ENCODE results near the gene HOXB5.

The HOXB5 gene

DNA sequence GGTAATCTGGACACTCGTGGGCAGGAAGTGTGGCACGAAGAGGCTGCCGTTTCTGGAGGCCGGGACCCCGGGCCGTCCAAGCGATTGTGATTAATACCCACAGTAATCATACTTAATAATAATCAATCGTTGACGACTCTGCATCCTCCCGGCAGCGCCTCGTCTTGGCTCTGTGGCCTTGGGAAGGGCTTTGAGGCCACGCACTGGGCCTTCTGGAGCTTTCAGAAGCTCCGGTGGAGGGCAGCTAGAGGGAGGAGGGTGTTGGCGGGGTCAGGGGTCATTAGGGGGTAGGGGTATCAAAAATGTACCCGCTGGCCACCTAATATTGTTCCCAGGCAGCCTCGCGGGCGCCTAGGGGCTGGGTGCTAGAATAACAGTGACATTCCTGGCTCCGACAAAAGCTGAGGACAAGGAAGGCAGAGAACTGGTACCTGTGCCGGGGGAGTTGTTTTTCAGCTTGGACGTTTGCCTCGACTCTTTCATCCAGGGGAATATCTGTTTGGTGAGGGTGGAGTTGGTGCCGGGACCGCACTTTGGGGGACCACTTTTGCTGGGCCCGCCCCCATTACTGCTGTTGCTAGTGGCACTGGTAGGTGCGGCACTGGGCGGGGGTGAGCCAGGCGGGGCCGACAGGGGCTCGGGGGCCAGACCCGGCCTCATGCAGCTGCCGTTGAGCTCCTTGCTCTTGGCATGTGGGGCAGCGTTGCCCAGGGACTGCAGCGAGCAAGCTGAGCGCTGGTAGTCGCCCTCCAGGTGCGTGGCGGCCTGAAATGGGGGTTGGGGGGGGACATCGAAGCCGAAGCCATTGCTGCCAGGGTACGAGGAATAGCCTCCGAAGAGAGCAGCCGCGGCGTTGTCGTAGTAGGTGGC is 41.7 kb downstream of the HOXB5 start:
- TF ChIP-seq CTCF (IDR thresholded peaks at IDR 0.05; ENCODE audit: low read depth, low read length) = no peak
- H3K4me3 ChIP-seq (replicated peaks in 1 of 2; ENCODE audit: low read depth in 2 of 2, low read length in 2 of 2) = no peak overlapping the region
- no peak for DNase-seq (ENCODE audit: low read depth in 2 of 2)

- no peak for DNase-seq (ENCODE audit: low read depth in 2 of 2)
- H3K4me3 ChIP-seq (replicated peaks in 1 of 2; ENCODE audit: low read depth in 2 of 2, low read length in 2 of 2) = no peak overlapping the region
- TF ChIP-seq CTCF (IDR thresholded peaks at IDR 0.05; ENCODE audit: low read depth, low read length) = no peak
Measured at GRCh38 chr17:48551214-48551555, 42.4 kb downstream of the HOXB5 start.

DNA sequence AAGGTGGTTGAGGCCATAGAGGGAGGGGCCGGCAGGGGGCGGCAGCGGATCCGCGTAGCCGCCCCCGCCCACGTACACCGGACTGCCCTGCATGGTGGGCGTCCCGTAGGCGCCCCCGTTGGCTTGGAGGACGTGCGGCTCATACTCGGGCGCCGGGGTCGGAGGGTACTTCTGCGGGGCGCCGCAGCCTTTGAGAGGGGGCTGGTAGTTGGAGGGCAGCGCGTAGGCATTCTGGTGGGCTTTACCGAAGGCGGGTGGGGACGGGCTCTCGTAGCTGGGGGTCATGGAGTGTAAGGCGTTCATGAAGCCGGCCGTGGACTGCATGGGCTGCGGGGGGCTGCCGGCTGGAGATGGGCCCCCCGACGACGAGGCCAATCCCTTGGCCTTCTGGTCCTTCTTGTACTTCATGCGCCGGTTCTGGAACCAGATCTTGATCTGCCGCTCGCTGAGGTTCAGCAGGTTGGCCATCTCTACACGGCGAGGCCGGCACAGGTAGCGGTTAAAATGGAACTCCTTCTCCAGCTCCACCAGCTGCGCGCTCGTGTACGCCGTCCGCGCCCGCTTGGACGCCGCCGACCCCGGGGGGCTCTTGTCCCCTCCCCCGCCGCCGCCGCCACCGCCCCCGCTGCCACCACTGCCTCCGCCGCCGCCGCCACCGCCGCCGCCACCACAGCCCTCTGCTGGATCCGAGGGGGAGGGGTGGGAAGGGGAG is 42.9 kb downstream of the HOXB5 start:
- H3K4me3 ChIP-seq (replicated peaks in 1 of 2; ENCODE audit: low read depth in 2 of 2, low read length in 2 of 2) = peak overlapping the region in 1 of 2 donors; percentile 13
- DNase-seq (ENCODE audit: low read depth in 2 of 2) = no peak
- no peak for TF ChIP-seq CTCF (IDR thresholded peaks at IDR 0.05; ENCODE audit: low read depth, low read length)

GRCh38 chr17:48549914-48550501 is 43.6 kb downstream of the HOXB5 start:
- H3K4me3 ChIP-seq (replicated peaks in 1 of 2; ENCODE audit: low read depth in 2 of 2, low read length in 2 of 2) = no peak overlapping the region
- no peak for DNase-seq (ENCODE audit: low read depth in 2 of 2)
- TF ChIP-seq CTCF (IDR thresholded peaks at IDR 0.05; ENCODE audit: low read depth, low read length) = no peak

DNA sequence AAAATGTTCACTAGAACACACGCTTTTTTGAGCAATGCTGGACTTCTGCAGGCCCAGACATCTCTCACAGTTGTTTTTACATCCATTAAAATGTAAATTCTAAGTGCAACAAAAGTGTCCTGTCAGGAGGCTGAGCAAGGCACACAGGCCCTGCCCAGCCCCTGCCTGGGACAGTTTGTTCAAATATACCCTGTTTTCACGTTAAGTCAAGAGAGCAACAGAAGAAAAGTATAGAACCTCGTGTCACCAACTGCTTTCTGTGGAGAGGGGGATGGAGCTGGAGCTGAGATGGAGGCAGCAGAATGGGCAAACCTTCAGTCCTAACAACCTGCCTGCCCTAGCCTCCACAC is 44.3 kb downstream of the HOXB5 start:
- DNase-seq (ENCODE audit: low read depth in 2 of 2) = no peak
- TF ChIP-seq CTCF (IDR thresholded peaks at IDR 0.05; ENCODE audit: low read depth, low read length) = no peak
- no peak overlapping the region for H3K4me3 ChIP-seq (replicated peaks in 1 of 2; ENCODE audit: low read depth in 2 of 2, low read length in 2 of 2)

DNA sequence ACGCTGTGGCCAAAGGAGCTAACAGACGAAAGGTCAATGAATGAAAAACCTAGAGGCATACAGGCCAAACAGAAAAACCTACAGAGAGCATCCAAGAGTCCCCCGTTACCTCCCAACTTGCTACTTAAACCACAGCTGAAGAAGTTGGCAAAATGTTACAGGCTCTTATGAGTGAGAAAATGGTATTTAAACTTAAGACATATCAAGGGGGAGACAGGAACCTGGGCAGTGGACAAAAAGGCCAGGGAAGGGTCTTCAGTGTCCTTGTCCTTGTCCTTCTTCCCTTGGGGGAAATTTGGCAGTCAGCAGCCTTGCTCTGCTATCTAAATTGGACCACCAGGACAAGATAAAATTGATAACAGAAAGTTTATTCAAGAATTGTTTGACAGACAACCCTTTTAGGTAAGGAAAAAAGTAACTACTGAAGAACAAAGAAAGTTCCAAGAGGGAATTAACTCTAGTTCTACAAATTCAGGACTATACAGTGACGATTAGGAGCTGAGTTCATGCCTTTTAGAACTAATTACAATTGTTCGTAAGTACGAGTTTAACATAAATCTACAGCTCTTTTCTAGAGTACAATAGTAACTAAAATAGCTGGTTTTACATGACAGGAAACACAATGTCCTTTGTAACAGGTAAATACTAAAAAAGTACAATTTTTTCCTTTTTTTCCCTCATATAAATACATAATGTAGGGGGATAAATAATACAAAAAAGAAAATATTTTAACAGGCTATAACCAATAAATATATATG is 44.9 kb downstream of the HOXB5 start:
- H3K4me3 ChIP-seq (replicated peaks in 1 of 2; ENCODE audit: low read depth in 2 of 2, low read length in 2 of 2) = no peak overlapping the region
- TF ChIP-seq CTCF (IDR thresholded peaks at IDR 0.05; ENCODE audit: low read depth, low read length) = no peak
- DNase-seq (ENCODE audit: low read depth in 2 of 2) = no peak

Data from cardiac fibroblast (primary cell).